Left forelimb (tissue), 1 donor: ENCODE data around the gene NRXN3.

ENCODE experiments used
- DNase-seq: peaks from one replicate; pipeline ENCODE4 v3.0.0-alpha.2; 2018; ENCODE audit warnings: low spot score

NRXN3 gene

GRCh38 chr14:79285263-79285662, 1115.1 kb downstream of the NRXN3 start:
- DNase-seq = no peak

- no peak for DNase-seq
Measured at GRCh38 chr14:79287976-79288375, 1117.8 kb downstream of the NRXN3 start.

- no peak for DNase-seq
Measured at GRCh38 chr14:79293482-79294177, 1123.5 kb downstream of the NRXN3 start.

DNA sequence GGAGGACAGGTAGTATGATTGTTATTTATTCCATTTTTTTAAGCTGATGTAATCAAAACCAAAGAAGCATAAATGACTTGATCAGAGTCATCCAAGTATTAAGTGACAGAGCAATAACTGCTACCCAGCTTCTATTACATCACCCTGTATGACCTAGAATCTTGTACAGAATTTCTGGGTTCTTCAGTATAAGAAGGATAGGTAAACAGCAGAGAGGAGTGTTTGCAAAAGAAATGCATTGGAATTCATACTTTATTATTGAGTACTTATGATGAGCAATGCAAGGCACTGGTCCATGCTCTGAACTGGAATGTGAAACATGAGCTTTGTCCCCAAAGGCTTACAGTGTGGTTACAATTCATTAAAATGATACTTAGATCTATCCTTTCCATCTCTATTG, 1124.3 kb downstream of the NRXN3 start:
- no peak for DNase-seq

DNA sequence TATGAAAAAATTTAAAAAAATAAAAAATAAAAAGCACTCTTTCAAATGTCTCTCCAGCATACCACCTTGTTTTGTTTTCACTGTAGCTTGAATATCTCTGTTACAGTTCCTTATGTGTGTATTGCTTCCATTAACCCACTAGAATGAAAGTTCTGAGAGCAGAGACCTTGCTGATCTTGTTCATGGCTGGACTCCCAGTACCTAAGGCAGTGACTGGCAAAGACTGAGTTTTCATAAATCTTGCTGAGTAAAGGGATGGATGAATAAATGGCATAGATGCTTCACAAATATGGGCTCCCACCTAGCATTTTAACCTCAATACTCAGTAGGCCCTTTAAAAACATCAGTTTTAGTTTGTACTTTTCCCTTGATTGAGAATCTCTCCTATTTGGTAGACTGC, 1125.2 kb downstream of the NRXN3 start:
- DNase-seq = no peak

GRCh38 chr14:79298373-79298772, 1128.2 kb downstream of the NRXN3 start:
- DNase-seq = no peak

DNA sequence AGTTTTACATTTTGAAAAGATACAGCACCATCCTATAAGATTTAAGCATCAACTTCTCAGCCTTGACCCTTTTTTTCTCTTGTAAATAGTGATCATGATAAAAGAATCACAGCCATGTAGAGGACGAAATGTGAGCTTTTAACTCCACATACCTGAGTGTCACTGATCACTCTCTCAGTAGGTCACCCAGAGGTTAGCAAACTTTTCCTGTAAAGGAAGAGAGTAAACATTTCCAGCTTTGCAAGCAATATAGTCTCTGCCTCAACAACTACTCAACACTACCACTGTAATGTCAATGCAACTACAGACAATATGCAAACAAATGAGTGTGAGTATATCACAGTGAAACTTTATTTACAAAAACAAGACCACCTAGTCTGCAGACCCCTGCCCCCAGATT, 1129.0 kb downstream of the NRXN3 start:
- DNase-seq = no peak

DNA sequence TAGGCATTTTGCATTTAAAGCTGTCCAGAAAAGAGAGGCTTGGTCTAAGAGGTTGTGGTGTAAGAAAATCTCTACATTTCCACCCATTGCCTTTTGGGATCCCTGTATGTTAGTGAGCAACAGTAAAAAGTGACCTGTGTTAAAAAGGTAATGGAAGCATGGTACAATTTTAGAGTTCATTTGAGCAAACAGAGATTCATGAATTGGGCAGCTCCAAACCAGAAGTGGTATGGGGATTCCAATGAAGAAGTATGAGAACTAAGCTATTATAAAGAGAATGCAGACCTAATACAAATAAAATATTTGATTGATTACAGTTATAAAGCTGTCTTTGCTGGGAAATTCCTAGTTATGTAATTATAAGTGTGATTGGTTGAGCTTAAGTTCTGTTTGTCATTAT, 1134.1 kb downstream of the NRXN3 start:
- no peak for DNase-seq

DNA sequence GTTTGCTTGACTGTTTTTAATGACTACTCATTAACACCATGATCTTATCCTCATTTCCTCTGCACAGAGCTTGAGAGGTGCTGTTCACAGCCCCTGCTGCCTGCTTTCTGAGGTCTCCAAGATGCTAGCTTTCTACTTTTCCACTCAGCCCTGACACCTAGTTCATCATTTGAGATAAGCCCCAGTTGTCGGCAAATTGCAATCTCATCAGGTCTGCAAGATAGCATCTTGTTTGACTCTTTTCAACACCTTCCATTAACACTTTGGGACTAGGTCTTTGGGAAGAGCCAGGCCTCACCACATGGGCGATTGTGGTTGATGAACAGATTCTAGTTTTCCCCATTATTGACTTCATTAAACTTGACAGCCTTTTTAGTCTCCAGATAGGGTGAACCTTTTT, 1136.4 kb downstream of the NRXN3 start:
- no peak for DNase-seq

DNA sequence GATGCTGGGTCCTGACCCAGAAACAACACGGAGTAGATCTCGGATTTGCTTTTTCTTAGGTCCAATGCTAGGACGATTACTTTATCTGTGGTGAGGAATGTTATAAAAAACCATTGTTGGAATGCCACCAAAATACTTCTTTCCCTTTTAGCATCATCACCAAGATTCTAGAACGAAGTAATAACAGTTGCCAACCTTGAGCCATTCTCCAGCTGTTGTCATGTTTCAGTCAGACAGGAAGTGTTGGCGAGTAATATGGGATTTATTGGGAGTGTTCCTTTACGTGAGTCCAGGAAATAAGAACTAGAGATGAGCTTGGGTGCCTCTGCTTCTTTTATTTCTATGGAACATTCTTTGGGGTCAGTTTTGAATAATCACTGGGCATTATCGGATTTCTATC, 1148.2 kb downstream of the NRXN3 start:
- DNase-seq = no peak

DNA sequence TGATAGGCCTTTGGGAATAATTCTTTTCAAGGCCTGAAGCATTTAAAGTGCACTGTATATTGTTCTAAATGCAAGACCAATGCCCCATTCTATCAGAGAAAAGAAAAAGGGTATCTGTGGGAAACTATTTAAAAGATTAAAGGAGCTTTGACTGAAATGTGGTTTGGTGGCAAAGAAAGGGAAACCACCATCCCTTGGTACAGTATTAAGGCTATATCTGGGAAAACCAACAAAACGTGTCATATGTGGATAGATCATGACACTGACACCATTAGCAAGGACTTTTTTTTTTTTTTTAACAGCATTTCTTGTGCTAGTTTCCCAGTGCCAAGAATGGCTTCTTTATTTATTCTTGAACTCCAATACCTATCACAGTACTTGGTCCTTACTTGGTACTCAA, 1150.4 kb downstream of the NRXN3 start:
- DNase-seq = no peak

- no peak for DNase-seq
Measured at GRCh38 chr14:79321070-79321469, 1150.9 kb downstream of the NRXN3 start.

DNA sequence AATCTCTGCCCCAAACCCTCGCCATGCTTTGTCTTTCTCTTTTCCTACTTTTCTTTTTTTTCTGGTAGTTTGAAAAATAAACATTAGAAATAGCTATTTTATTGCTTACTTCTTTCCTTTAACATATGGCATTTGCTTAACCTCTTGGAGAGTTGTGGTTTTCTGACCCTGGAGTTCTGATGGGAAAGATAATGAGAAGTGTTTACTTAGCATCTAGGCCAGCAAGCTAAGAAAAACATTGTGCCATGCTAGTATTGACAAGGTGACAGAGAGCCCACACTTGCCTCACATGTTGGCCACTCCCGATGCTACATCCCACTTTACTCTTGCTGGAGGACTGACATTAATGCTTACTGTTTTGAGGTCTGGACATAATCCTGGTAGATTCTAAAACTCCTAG, 1154.9 kb downstream of the NRXN3 start:
- no peak for DNase-seq

- no peak for DNase-seq
Measured at GRCh38 chr14:79325557-79325956, 1155.4 kb downstream of the NRXN3 start.

DNA sequence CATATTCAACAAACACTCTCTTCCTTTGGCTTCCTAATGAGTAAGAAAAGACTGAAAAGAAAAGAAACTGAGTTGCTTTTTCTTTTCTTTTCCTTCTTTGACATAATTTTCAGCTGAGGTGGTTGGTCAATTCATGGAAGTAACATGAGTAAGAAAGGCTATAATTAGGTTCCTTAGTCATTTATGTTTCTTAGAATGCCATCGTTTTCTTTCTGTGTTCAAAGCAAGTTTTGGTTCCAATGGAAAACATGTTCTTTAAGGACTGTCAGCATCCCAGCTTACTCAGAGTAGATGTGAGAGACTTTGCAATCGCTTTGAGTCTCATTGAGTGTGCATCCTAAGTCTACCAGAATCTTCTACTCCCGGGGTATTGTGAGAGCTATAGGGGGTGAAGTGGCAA, 1158.7 kb downstream of the NRXN3 start:
- no peak for DNase-seq

DNA sequence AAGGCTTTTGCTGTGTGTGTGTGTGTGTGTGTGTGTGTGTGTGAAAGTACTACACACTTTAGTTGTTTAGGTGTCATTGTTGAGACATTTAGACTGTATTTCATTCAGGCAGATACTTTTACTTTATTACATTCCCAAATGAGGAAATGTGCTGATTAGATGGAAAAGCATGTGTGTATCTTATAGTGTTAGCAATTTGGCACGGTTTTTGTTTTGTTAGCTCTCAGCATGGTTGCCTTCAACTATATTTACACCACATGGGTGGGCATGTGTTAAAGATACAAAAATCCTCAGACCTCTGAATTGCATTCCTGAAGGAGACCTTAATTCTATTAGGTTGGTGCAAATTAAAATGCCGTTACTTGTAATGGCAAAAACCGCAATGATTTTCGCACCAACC, 1161.7 kb downstream of the NRXN3 start:
- DNase-seq = no peak

GRCh38 chr14:79332504-79333197, 1162.5 kb downstream of the NRXN3 start:
- no peak for DNase-seq

GRCh38 chr14:79333198-79333546, 1163.0 kb downstream of the NRXN3 start:
- DNase-seq = no peak

DNA sequence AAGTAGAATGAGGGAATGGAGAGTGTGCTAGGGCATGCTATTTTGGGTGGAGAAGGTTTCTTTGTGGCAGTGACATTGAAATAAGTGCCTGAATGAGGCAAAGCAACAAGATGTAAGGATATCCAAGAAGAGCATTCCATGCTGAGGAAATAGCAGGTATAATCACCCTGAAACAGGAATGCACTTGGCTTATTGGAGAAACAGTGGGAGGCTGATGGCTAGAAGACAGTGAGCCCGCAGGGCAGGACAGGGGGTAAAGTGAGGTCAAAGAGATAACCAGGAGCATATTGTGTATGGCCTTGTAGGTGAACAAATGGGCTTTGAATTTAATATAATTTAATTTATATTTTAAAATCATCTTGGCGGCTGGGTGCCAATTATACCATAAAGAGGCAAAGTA, 1164.1 kb downstream of the NRXN3 start:
- no peak for DNase-seq

DNA sequence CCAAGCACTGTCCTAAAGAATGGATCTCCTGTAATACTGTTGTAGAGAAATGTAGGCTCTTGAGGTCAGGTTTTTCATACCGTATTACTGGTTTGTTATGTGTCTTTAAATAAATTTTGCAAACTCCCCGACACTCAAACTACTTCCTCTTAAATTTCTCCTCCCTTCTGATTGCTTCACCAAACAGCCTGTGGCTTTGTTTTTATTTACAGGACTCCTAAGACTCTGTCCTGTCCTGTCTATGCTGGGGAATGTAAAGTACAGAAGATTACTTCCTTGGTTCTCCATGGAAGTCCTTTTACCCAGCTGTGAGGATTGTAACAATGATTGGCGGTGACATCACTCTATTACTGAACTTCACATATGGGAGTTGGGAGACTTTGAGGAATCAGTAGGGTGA, 1167.6 kb downstream of the NRXN3 start:
- no peak for DNase-seq

DNA sequence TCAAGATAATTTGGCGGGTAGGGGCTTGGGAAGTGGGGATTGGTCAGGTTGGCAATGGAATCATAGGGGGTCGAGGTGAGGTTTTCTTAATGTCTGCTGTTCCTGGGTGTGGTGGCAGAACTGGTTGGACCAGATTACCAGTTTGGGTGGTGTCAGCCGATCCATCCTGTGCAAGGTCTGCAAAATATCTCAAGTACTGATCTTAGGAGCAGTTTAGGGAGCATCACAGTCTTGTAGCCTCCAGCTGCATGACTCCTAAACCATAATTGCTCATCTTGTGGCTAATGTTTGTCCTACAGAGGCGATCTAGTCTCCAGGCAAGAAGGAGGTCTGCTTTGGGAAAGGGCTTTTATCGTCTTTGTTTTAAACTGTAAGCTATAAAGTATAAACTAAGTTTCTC, 1172.8 kb downstream of the NRXN3 start:
- no peak for DNase-seq

GRCh38 chr14:79351011-79351410, 1180.8 kb downstream of the NRXN3 start:
- DNase-seq = no peak

DNA sequence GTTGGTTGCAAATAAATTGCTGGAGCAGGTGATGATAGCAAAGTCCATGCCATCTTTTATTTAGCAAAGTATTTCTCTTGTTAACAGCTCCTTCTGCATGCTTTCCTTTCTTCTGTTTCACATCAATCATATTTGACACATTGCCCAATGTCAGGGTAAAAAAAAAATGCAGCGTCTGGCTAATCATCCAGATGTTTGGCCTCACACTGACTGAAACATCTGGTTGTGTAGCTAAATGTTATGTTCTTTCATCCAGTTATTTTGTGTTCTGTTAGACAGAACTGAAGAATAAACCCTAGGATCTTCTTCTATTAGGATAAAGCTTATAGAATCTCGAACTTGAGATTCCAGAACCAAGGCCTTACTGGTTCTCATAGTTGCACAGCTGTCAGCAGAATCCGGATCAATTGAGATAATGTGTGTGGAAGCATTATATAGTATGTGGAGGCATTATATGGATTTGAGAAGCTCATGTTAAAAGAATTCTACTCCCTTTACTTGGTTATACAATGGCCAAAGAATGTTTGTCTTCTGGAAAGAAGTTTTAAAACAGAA, 1182.0 kb downstream of the NRXN3 start:
- no peak for DNase-seq

GRCh38 chr14:79354336-79354735, 1184.2 kb downstream of the NRXN3 start:
- no peak for DNase-seq
